ENCODE data around the gene ZNF593OS.

ZNF593OS gene

DNA sequence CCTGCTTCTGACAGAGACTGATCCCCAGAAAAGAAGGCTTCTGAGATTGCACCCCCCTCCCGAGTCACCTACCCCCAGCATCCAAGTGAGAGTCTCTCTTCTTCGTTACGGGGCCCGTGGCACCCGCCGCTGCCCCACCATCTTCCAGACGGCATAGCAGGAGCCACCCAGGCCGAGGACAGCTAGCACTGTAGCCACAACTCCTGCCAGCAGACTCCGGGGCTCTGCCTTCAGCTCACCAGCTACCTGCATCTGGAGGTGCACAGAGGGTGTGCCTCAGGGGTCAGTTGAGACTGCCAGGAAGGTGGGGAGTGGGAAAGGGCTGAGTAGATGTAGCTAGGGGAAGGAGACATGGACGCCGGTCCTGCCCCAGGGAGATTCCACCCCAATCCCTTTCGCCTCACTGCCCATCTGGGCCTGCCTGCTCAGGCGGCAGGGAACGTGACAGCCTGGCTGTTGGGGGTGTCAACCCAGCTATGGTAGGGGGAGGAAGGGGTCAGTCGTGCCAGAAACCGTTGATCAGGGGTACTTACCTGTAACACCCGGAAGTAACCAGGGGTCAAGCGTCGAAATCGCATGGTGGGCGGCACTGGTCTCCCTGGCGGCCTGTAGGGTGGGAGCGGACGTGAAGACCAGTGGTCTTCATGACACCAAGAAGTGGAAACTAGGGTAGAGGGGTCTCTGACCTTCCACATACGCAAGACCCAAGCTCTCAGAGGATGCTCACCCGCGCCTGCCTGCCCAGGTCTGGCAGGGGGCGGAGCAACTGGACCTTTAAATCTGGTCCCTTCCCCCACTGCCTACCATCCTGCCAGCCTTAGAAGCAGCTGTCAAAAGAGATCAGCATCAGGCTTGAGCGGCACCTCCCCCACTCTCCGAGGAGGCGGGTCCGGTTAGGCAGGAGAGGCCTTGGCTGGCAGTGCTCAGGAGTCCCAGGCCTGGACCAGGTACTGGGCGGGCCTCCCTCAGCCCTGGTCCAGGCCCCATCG lies at the start of gene ZNF593OS:
ZNF593OS (minus strand) TSS at position 749 of the 989 bp plus-strand sequence; CDS start at position 578, 171 bp downstream.
- no peak for DNase-seq (ENCODE audit: low spot score)

DNA sequence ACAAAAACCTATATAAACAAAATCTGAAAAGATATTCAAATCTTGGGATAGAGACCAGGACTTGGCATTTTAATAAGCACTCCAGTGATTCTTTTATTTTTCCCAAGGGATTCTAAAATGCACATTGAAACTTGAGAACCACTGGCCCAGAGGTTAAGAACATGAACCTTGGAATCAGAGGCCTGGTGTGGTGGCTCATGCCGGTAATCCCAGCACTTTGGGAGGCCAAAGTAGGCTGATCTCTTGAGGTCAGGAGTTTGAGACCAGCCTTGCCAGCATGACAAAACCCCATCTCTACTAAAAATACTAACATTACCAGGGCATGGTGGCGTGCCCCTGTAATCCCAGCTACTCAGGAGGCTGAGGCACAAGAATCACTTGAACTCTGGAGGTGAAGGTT lies 49.5 kb upstream of the ZNF593OS start:
- DNase-seq (ENCODE audit: low spot score): no peak

DNA sequence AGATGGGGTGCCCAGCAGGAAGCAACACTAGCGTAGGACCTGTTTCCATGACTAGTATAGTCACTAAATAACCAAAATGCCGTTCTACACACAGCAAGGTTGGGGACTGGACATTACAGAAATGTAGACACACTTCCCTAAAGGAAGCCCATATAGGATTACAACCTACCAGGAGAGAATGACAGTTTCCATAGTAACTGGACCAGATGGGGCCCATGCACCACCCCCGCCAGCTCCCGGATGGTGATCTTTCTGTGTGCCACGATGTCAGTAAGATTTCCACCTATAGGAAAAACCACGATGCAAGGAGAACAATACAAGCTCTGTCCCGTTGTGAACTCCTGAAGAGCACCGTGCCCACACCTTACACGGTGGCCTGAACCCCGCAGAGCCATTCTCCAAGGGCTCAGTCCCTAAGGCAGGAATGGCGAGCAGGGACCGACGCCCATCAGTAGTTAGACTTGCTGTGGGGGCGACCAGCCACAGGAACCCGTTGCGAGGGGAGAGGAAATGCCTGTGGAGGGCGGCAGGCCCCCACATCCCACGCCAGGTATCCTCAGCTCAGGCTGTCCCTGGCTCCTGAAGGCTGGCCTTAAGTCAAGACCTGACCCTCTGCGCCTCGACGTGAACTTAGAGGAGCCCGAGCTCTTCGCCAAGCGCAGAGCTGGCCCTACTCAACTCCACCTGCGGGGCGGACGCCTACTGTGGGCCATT lies 48.7 kb upstream of the ZNF593OS start:
- DNase-seq (ENCODE audit: low spot score): no peak

DNA sequence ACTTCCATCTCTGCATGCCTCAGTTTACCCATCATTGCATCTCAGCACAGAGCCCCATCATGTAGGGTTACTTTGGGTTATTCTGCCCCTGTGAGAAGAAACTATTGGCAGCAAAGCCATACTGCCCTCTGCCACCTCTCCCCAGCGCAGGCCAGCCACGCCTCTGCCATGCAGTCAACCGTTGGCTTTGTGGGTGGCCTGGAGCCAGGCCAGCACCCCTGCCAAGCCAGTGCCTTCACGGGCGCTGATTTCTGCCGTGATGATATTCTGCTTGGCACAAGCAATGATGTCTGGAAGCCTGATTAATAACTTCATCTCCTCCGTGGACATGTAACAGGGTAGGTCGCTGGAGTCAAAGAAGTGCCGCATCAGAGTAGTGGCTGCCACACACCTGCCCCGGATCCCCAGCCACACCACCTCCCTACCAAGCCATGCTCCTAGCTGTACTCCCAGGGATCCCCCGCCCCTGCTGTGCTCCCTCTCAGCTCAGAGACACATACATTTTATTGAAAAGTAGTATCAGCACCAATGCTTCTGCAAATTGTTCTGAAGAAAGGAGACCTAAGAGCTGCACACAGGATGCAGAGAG lies 47.4 kb upstream of the ZNF593OS start:
- peak; percentile 82 for DNase-seq (ENCODE audit: low spot score)

DNA sequence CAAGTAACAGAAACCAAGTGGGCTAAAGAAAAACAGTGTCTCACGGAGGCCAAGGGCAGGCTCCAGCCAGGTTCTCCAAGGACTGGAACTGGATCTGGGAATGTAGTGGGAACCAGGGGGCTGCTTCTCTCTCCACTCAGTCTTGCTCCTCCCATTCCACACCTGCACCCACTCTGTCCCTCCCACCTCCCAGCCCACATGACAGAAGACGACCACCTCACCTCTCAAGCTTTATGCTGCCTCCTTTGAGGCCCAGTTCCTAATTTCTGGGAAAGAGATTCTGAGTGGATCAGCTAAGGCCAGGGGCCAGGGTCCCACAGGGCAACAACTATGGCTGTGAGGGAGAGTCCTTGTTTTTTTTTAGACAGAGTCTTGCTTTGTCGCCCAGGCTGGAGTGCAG lies 43.6 kb upstream of the ZNF593OS start:
- no peak for DNase-seq (ENCODE audit: low spot score)

DNA sequence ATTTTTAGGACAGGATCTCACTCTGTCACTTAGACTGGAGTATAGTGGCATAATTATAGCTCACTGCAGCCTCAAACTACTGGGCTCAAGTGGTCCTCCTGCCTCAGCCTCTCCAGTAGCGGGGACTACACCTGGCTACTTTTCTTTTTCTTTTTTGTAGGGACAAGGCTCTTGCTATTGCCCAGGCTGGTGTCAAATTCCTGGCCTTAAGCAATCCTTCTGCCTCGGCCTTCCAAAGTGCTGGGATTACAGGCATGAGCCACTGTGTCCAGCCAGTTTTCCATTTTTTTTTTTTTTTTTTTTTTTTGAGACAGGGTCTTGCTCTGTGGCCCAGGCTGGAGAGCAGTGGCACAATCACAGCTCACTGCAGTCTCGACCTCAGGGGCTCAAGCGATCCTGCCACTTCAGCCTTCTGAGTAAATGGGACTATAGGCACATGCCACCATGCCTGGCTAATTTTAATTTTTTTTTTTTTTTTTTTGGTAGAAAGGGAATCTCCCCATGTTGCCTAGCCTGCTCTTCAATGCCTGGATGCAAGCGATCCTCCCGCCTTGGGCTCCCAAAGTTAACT lies 41.8 kb upstream of the ZNF593OS start:
- no peak for DNase-seq (ENCODE audit: low spot score)

DNA sequence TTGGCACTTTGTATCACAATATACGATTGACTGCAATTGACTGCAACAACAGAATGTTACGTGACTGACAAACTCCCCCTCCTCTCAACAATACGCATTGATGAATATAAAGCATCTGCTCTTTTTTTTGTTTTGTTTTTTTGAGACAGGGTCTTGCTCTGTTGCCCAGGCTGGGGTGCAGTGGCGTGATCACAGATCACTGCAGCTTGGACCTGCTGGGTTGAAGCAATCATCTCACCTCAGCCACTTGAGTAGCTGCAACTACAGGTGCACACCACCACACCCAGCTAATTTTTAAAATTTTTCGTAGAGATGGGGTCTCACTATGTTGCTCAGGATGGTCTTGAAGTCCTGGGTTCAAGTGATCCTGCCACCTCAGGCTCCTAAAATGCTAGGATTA lies 41.1 kb upstream of the ZNF593OS start:
- no peak for DNase-seq (ENCODE audit: low spot score)

DNA sequence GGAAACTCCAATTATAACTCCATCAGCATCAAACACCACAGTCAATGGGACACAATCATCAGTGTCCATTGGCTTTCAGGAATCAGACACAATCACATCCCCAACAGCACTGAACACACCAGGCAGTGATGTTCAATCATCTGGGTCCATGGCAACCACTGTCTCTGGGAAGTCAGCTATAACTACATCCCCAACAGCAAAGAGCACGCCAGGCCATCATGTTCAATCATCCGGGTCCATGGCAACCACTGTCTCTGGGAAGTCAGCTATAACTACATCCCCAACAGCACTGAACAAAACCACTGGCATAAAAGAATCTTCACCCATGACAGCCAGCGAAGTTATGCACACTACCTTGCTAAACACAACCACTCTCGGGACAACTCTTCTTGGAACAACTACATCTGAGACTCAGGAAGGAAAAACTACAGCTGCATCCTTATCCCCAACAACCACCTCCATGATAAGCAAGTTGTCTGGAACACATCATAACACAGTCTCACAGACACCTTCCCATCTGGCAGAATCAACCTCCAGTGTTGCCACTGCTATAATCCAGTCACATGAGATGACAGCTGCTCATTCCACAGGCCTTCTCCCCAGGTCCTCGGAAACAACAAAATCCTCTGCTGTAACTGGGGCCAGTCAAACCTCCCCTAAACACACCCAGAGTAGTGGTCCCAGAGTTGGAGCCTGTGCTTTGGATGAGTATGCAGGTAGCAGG lies 38.7 kb upstream of the ZNF593OS start:
- DNase-seq (ENCODE audit: low spot score): peak; percentile 8

DNA sequence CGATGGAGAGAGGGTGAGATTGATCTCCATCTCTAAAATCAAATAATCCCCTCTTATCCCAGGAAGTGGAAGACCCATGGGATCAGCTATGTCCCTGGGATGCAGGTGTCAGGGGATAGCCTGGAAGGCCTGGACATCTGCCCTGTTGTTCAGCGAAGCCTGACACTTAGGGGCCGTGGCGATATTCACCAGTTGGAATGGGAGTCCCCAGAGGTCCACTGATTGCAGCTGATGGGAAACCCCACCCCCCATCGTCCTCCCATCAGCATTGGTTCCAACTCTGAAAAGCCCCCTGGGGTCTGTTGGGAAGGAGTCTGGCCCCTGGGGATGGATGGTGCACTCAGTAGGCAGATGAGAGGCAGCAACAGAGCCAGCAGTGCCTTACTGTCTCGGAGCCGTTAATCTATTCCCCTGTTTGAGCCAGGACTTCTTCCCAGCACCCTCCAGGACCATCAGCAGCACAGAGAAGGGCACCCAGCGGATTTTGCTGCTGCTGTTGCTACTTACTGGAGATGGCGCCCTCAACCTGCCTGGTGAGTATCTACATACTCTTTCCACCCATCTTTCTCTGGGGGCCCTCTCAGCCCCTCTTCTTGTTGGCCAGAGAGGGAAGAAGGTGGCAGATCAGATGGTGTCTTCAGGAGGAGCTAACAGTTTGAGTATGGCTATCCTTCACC lies 32.1 kb upstream of the ZNF593OS start:
- DNase-seq (ENCODE audit: low spot score): no peak

DNA sequence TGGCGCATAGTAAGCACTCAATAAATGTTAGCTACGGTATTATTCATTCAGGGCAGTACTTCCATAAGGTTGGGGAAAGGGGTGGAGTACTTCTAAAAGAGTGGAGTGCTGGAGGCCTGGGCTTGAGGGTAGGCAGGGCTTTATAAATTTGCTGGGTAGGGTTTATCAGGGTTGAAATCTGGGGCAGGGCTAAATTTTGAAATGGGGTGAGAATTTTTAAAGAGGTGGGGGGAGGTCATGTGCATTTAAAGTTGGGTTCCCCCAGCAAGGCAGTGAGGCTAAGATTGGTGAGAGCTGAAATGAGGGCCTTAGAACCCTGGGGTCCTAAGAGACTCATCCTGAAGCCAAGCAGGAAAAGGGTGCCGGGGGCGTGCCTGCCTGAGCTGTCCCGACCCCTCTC lies 28.8 kb upstream of the ZNF593OS start:
- DNase-seq (ENCODE audit: low spot score): no peak

DNA sequence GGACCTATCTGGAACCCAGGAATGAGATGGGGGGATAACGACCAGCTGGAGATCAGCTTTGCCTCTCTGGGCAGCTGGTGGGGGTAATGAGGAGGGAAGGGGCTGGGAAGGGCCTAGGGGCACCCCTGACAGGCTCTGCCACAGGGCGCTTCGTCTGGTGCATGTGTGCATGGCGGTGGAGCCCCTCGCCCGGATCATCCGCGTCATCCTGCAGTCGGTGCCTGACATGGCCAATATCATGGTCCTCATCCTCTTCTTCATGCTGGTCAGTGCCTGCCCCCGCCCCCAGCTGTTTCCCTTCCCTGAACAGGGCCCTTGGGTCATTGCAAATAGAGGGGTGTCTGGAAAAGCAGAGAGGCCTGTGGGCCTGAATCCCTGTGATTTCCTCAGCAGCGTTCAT lies 26.2 kb upstream of the ZNF593OS start:
- no peak for DNase-seq (ENCODE audit: low spot score)

DNA sequence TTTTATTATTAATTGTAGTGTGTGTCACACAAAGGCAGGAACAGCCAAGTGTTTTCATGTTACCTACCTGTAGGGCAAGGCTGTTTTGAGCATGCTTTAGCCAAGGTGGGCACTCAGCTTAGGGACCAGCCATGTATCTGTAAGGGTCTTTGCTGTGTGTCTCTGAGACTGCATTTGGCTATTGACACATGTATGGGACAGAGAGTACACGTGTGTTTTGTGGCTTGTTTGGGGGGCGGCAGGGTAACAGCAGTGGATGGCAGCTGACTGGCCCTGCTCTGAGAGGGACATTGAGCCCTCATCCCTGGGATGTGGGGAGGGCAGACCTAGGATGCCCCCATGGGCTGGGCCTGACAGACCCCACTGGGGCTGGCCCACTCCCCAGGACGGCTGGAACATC lies 25.7 kb upstream of the ZNF593OS start:
- DNase-seq (ENCODE audit: low spot score): no peak

DNA sequence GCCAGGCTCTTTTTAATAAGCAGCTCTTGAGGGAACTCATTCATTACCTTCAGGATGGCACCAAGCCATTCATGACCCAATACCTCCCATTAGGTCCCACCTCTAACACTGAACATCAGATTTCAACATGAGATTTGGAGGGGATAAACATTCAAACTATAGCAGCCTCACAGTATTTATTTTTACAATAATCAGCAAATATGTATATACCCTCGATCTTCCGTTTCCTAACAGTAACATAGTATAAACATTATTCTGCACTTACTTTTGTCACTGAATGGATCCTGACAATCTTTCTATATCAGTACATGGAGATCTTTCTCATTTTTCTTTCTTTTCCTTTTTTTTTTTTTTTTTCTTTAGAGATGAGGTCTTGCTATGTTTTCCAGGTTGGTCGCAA lies 24.2 kb upstream of the ZNF593OS start:
- DNase-seq (ENCODE audit: low spot score): no peak

DNA sequence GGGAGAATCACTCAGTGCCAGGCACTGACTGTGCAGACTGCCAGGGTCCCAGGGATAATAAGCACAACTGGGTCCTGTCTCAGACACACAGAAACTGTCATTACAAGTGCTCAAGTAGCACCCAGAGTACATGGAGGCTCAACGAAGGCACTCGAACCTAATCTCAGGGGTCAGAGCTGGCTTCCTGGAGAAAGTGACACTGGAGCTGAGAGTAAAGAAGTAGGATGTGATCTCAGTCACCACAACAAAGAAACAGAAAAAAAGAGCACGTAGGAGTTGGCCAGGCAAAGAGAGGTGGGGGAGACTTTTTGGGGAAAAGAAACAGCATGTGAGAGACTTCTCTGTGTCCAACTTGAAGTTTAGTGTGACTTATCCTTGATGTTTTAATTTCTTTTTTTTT lies 20.1 kb upstream of the ZNF593OS start:
- no peak for DNase-seq (ENCODE audit: low spot score)

DNA sequence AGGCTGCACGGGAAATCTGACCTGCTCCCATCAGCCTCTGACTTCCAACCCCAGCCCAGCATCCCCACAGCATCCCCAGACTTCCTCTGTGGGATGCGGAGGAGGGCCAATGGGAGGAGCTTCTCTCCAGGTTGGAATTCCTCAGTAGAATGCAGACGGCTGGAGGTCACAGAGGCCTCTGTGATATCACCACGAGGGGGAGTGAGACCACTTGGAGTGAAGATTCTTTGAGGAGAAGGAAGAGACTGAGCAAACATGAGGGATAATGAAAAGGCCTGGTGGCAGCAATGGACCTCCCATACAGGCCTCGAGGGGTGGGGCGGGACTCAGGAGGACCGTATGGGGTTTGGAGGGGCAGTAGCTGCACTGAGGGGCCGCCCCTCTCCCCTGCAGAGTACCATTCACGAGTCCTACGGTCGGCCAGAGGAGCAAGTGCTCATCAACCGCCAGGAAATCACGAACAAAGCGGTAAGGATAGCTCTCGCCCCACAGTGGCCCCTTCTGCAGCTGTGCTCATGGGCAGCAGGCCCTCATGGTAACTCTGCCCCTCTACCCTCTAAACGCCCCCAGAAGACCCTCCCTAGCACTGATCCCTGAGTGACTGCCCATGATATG lies 18.8 kb upstream of the ZNF593OS start, which contains the start of gene CATSPER4:
CATSPER4 (plus strand) TSS at position 230 of the 615 bp plus-strand sequence; CDS start at position 256, 26 bp downstream.
- DNase-seq (ENCODE audit: low spot score): peak; percentile 25

DNA sequence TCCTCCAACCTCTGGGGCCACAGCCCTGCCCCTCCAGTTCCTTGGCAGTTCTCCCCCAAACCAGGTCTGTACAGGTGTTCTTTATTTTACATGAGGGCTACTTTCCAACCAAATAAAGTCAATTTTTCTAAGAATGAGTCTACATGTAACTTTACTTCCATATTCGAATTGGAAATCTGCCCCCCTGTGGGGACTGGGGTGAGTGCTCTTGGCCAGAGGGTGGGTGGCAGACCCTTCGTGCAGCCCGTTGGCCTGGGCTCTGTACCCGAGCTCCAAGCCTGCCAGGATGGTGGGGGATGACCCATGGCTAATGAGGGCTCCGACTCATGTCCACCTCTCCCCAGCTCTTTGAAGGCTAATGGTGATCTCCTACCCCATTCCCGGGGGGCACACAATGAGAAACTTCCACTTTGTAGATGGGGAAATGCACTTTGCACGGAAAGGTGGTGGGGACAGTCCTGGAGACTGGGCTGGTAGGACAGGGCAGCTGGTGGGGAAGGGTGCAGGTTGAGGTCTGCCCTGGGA lies 18.2 kb upstream of the ZNF593OS start:
- DNase-seq (ENCODE audit: low spot score): no peak

DNA sequence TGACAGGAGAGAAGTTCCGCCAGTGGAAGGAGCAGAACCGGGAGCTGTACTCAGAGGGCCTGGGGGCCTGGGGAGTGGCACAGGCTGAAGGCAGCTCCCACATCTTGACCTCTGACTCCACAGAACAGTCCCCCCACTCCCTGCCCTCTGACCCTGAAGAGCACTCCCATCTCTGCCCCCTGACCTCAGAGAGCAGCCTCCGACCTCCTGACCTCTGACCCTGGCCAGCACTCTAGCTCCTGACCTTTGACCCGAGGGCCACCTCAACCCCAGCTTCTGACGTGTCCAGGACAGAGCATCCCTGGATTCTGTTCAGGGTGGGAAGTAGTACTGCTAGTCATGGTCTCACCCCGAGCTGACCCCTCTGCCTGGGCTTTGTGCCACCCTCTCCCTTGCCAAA lies 17.7 kb upstream of the ZNF593OS start:
- DNase-seq (ENCODE audit: low spot score): no peak

DNA sequence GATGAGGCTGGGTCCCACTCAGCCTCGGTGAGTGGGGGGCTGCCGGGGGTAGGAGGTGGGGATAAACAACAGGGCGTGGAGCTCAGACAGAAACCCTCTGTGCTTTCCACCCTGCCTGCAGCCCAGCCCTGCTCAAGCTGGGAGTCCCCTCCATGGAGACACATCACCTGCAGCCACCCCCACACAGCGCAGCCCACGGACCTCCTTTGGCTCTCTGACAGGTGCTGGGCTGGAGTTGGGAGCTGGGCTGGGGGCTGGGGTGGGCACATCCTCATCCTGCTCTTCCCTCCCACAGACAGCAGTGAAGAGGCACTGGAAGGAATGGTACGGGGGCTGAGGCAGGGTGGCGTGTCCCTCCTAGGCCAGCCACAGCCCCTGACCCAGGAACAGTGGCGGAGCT lies 16.8 kb upstream of the ZNF593OS start:
- DNase-seq (ENCODE audit: low spot score): no peak

DNA sequence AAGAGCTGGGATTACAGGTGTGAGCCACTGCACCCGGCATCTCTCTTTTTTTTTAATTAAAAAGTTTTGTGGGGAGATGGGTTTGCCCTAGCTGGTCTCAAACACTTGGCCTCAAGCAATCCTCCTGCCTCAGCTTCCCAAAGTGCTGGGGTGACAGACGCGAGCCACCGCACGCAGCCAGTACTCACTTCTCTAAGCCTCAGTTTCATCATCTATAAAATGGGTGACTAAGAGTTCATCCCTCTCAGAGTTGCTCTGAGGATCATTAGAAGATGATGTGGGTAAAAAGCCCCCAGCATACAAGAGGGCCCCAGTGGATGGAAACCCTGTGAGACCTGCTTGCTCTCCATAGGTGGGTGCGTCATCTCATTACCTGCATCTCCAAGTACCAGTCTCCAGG lies 16.2 kb upstream of the ZNF593OS start:
- no peak for DNase-seq (ENCODE audit: low spot score)

DNA sequence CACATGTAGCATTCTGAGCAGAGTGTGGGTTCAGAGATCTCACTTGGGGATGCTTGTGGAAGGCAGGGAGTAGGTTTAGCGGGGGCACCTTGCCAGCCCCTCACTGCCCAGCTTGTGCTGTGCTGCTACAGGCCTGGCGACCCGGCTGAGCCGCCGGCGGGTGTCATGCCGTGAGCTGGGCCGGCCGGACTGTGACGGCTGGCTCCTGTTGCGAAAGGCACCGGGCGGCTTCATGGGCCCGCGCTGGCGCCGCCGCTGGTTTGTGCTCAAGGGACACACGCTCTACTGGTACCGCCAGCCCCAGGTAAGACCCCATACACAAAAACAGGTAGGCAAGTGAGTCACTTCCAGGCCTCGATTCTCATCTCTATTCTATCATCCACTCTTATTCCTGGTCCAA lies 13.3 kb upstream of the ZNF593OS start:
- no peak for DNase-seq (ENCODE audit: low spot score)
